Lower leg skin (tissue), 4 donors: ENCODE measurements around the gene RIOK3. TPM values are rescaled to one million over a fixed set of nuclear protein-coding genes. Genes with fewer than 3 reads are reported as not detected.
"Not testable (repeated sequence)": the region's sequence is repeated elsewhere in the genome, so short reads cannot be mapped to it uniquely, and the experiment has no call there.

ENCODE experiments used
- DNase-seq, 2 donors: peaks; one replicate each; pipeline ENCODE4 v3.0.0-alpha.2; 2019; ENCODE audit warnings: low spot score in 2 of 2
- H3K4me3 ChIP-seq: fragments of 200-600 bp; sonication (generic); 2 replicates; pipeline ENCODE4 v1.5.1; 2017; ENCODE audit warnings: mild to moderate bottlenecking, low read depth; ENCODE audit not compliant: poor library complexity, severe bottlenecking
- POLR2A ChIP-seq, 2 donors: fragments of 450-650 bp; IDR thresholded peaks; one replicate each; pipeline ENCODE4 v1.6.1; 2016 to 2017; ENCODE audit warnings: antibody characterized with exemption in 2 of 2, mild to moderate bottlenecking in 1 of 2, moderate library complexity in 1 of 2
- WGBS, 2 donors: methylation state at CpG; one replicate each; pipeline ENCODE4 v1.1.5; 2018; 5-methylcytosine and 5-hydroxymethylcytosine counted together
- intact Hi-C: fragments of 100-400 bp; cut with DNase I; formaldehyde crosslinking; loops from one replicate; pipeline ENCODE4 v1.15.0; 2023; ENCODE audit warnings: low total_unique reads
- total RNA-seq, 4 donors: library from RNA; depleted of rRNA; stranded (reverse); fragments of >200 nt; gene quantifications; one replicate each; pipeline ENCODE4 v1.1.0, GENCODE V29; 2016
- TF ChIP-seq, protein P1 (sequence below), 3 donors: fragments of 450-650 bp; IDR thresholded peaks; one replicate each; pipeline ENCODE4 v1.5.1; 2016; ENCODE audit warnings: antibody characterized with exemption in 3 of 3, mild to moderate bottlenecking in 3 of 3, moderate library complexity in 2 of 3

The RIOK3 gene
- total RNA-seq, 4 donors from 2014 or later: 74.2 to 131 (median 98.7) TPM

DNA sequence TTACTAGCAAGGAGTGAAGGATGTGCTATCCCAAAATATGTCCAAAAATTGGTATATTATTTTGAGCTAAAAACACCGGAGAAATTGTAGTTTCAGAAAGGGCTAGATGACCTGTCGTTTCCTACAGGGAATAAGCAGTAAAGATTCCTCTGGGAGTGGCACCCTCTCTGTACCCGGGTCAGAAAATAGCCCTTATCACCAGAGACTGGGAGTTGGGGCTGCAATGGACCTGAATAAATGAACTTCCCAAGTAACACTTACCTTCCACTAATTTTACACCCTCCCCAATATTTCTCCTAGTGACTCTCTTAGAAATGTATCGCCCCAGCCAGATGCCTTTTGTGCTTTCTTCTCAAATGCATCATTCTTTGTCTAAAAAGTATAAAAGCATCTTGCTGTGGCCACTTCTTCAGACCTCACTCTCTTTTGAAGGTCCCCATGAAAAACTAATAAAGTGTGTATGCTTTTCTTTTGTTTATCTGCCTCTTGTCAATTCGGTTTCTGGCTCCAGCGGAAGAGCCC lies 49.5 kb downstream of the RIOK3 start:
- no peak for TF ChIP-seq POLR2A (IDR thresholded peaks at IDR 0.05)
- TF ChIP-seq, protein P1, sequence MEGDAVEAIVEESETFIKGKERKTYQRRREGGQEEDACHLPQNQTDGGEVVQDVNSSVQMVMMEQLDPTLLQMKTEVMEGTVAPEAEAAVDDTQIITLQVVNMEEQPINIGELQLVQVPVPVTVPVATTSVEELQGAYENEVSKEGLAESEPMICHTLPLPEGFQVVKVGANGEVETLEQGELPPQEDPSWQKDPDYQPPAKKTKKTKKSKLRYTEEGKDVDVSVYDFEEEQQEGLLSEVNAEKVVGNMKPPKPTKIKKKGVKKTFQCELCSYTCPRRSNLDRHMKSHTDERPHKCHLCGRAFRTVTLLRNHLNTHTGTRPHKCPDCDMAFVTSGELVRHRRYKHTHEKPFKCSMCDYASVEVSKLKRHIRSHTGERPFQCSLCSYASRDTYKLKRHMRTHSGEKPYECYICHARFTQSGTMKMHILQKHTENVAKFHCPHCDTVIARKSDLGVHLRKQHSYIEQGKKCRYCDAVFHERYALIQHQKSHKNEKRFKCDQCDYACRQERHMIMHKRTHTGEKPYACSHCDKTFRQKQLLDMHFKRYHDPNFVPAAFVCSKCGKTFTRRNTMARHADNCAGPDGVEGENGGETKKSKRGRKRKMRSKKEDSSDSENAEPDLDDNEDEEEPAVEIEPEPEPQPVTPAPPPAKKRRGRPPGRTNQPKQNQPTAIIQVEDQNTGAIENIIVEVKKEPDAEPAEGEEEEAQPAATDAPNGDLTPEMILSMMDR (IDR thresholded peaks at IDR 0.05): no peak
- intact Hi-C loops: no loop called here
- DNase-seq: no peak
- 14 to 22% methylated on average over 6 of the region's 6 CpGs for WGBS, 2 donors
- peak overlapping the region; percentile 35 for H3K4me3 ChIP-seq

DNA sequence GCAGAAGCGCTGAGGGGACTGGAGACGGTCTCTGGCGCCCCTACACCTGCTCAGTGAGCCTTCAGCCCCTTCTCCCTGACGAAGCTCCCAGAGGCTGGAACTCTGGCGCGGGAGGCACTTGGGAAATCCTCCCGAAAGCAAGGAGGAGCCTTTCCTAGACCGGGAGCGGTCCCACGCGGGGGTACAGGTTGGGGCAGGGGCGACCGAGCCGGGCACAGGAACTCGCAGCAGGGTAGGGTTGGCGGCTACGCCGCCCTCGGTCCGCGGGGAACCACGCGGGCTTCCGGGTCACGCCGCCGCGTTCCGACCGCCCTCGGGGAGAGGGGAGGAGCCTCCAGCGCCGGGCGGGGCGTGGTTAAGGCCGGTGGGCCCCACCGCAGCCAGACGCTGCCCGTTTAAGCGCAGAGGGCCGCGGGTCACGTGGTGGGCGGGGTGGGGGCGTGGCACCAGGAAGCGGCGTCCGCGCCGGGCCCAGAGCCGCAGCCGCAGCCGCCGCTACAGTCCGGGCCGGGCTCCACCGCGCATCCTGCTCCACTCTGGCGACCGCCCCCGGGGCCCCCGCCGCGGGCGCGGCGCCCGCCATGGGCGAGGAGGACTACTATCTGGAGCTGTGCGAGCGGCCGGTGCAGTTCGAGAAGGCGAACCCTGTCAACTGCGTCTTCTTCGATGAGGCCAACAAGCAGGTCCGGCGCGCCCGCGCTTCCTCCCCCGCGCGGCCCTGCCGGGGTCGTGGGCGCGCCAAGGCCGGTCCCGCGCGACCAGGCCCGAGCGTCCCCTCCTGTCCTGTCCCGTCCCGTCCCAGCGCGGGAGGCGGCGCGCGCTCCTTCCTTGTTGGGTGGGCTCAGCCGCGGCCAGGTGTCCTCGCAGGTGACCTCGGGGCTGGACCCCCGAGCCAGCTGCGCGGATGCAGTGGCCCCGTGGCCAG lies 50.2 kb downstream of the RIOK3 start, which contains the start of gene RMC1:
RMC1 (plus strand) TSS at position 474 of the 925 bp plus-strand sequence; CDS start at position 582, 108 bp downstream.
- DNase-seq: peak; percentile 92 to 99
- 0 to 1% methylated on average over 14 to 56 of the region's 110 CpGs for WGBS, 2 donors
- peak within 1 kb of the TSS; percentile 93 for H3K4me3 ChIP-seq
- TF ChIP-seq, protein P1 (IDR thresholded peaks at IDR 0.05): no peak
- TF ChIP-seq POLR2A (IDR thresholded peaks at IDR 0.05): peak in 1 of 2 donors; percentile 42
- intact Hi-C loops: no loop called here

DNA sequence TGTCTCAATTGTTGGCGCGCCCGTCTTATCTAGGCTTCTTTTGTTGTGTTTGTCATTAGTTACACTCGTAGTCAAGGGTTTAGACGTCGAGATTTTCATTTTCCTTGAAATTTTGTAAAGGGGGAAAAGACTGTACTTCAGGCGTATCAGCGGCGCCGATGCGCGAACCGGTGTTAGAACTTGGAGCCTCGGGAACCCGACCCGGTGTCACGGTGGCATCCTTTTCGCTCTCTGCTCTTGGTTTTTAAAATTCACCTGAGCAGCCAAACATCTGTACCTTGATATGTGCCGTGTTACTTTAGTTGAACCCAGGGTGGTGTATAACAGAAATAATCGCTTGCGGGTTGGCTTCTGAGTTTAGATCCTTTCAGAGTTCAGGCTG lies 50.9 kb downstream of the RIOK3 start:
- TF ChIP-seq, protein P1 (IDR thresholded peaks at IDR 0.05): no peak
- TF ChIP-seq POLR2A (IDR thresholded peaks at IDR 0.05): no peak
- intact Hi-C loops: no loop called here
- H3K4me3 ChIP-seq: peak overlapping the region; percentile 93
- 1% methylated on average over 21 of the region's 21 CpGs for WGBS, 2 donors
- DNase-seq: no peak

DNA sequence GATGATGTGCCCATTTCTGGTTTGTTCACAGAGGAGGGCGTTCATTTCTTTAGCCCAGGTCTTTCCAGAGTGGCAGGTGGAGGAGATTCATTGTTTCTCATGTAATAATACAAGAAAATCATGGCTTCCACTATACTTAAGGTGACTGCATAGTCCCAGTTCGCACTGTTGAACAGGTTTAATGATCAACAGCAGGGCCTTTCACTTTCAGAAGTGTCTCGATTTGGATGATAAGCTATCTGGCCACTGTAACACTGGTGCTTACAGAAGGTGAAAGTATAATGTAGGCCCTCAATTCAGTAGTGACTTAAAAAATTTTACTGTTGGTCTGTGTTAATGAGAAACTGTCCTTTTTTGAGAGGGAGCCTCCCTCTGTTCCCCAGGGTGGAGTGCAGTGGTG lies 51.6 kb downstream of the RIOK3 start:
- WGBS, 2 donors: 63 to 65% methylated on average over 3 of the region's 3 CpGs
- intact Hi-C loops: no loop called here
- no peak overlapping the region for H3K4me3 ChIP-seq
- no peak for DNase-seq
- TF ChIP-seq, protein P1 (IDR thresholded peaks at IDR 0.05): no peak
- no peak for TF ChIP-seq POLR2A (IDR thresholded peaks at IDR 0.05)

DNA sequence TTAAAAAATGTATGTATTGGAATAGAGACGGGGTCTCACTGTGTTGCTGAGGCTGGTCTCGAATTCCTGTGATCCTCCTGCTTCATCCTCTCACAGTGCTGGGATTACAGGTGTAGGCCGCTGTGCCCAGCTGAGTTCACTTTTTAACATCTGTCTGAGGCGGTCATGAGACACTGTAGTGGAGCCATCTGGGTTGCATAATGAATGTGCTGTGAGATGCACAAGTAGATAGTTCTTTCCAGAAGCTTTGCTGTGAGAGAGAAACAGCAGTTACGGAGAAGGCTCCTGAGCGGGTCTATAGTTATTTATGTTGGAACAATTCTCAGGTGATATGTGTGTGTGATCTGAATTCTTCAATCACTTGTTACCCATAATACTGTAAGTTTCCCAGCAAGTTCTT lies 53.3 kb downstream of the RIOK3 start:
- no peak for DNase-seq
- WGBS, 2 donors: 77 to 91% methylated on average over 6 of the region's 6 CpGs
- intact Hi-C loops: no loop called here
- H3K4me3 ChIP-seq: no peak overlapping the region
- TF ChIP-seq, protein P1 (IDR thresholded peaks at IDR 0.05): no peak
- no peak for TF ChIP-seq POLR2A (IDR thresholded peaks at IDR 0.05)

DNA sequence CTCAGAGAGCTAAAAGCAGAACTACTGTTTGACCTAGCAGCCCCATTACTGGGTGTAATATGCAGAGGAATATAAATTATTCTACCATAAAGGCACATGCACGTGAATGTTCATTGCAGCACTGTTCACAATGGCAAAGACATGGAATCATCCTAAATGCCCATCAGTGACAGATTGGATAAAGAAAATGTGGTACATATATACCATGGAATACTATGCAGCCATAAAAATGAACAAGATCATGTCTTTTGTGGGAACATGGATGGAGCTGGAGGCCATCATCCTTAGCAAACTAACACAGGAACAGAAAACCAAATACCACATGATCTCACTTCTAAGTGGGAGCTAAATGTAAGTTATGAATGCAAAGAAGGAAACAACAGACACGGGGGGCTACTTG lies 57.8 kb downstream of the RIOK3 start:
- 93 to 94% methylated on average over 2 of the region's 2 CpGs for WGBS, 2 donors
- intact Hi-C loops: loop anchor here (10.0 kb wide), 1 partner anchor 194 kb away; no protein-coding TSS in a partner anchor
- not testable (repeated sequence) for DNase-seq, H3K4me3 ChIP-seq

DNA sequence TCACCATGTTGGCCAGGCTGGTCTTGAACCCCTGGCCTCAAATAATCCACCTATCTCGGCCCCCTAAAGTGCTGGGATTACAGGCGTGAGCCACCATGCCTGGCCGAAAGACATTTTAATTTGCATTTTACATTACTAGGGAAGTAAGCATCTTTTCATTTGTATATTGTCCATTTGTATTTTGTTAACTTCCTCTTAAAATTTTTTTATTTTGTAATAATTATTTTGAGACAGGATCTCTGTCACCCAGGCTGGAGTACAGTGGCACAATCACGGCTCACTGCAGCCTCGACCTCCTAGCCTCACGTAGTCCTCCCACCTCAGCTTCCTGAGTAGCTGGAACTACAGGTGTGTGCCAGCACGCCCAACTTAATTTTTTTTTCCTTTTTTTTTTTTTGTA lies 59.1 kb downstream of the RIOK3 start:
- 85 to 89% methylated on average over 7 of the region's 7 CpGs for WGBS, 2 donors

More for the DNA sequence above, 59.1 kb downstream of the RIOK3 start:
- intact Hi-C loops: loop anchor here (10.0 kb wide), 1 partner anchor 193 kb away; no protein-coding TSS in a partner anchor
- H3K4me3 ChIP-seq, DNase-seq: not testable (repeated sequence)
